Activated CD4-positive, alpha-beta T cell treated with anti-CD3 and anti-CD28 coated beads, Interleukin-2, amount 50 U/mL, for 16 hours (primary cell): ENCODE data around the gene TUBA4A.

Experiments used
- DNase-seq: peaks from one replicate; pipeline ENCODE4 v3.0.0-alpha.2; 2020

TUBA4A gene

GRCh38 chr2:219229305-219230058, 24.2 kb downstream of the TUBA4A start, which contains the start of the genes ANKZF1 and ATG9A:
ANKZF1 (plus strand) TSS chr2:219229806; CDS start chr2:219230258, 452 bp downstream.
ATG9A (minus strand) TSS chr2:219229636; CDS start chr2:219228024, 1,612 bp downstream.
- DNase-seq: peak; percentile 99

- DNase-seq: no peak
Measured at GRCh38 chr2:219228911-219229304, 24.8 kb downstream of the TUBA4A start.

GRCh38 chr2:219228041-219228910, 25.4 kb downstream of the TUBA4A start:
- DNase-seq: no peak

GRCh38 chr2:219225350-219225749, 28.4 kb downstream of the TUBA4A start:
- DNase-seq: no peak

GRCh38 chr2:219223831-219224610, 29.7 kb downstream of the TUBA4A start:
- no peak for DNase-seq

- DNase-seq: no peak
Measured at GRCh38 chr2:219221957-219222518, 31.7 kb downstream of the TUBA4A start.

- DNase-seq: no peak
Measured at GRCh38 chr2:219220652-219221402, 32.9 kb downstream of the TUBA4A start.

- no peak for DNase-seq
Measured at GRCh38 chr2:219219784-219220532, 33.8 kb downstream of the TUBA4A start.

GRCh38 chr2:219218732-219219701, 34.7 kb downstream of the TUBA4A start, which contains the start of gene ABCB6:
ABCB6 (minus strand) TSS chr2:219218958; CDS start chr2:219218673, 285 bp downstream.
- peak; percentile 91 for DNase-seq

GRCh38 chr2:219218217-219218731, 35.4 kb downstream of the TUBA4A start:
- peak; percentile 13 for DNase-seq

GRCh38 chr2:219216535-219216915, 37.2 kb downstream of the TUBA4A start:
- no peak for DNase-seq

GRCh38 chr2:219215871-219216534, 37.7 kb downstream of the TUBA4A start:
- no peak for DNase-seq

- DNase-seq: no peak
Measured at GRCh38 chr2:219214786-219215185, 38.9 kb downstream of the TUBA4A start.

GRCh38 chr2:219214141-219214540, 39.6 kb downstream of the TUBA4A start:
- no peak for DNase-seq

- no peak for DNase-seq
Measured at GRCh38 chr2:219213486-219214071, 40.1 kb downstream of the TUBA4A start.

GRCh38 chr2:219213026-219213415, 40.7 kb downstream of the TUBA4A start:
- no peak for DNase-seq

GRCh38 chr2:219210886-219211362, 42.8 kb downstream of the TUBA4A start:
- DNase-seq: no peak

- no peak for DNase-seq
Measured at GRCh38 chr2:219210196-219210885, 43.4 kb downstream of the TUBA4A start.
